T-helper 2 cell (primary cell): ENCODE measurements around the gene SYNDIG1.
A peak's percentile ranks its signal among the peaks of the same experiment; 100 is the strongest.
"Not testable (repeated sequence)": the region's sequence is repeated elsewhere in the genome, so short reads cannot be mapped to it uniquely, and the experiment has no call there.

Source experiments
- DNase-seq, 5 experiments: peaks; one replicate each; pipeline versions ENCODE4 v3.0.0 to v3.0.0-alpha.2; 2012 to 2022

Gene SYNDIG1

DNA sequence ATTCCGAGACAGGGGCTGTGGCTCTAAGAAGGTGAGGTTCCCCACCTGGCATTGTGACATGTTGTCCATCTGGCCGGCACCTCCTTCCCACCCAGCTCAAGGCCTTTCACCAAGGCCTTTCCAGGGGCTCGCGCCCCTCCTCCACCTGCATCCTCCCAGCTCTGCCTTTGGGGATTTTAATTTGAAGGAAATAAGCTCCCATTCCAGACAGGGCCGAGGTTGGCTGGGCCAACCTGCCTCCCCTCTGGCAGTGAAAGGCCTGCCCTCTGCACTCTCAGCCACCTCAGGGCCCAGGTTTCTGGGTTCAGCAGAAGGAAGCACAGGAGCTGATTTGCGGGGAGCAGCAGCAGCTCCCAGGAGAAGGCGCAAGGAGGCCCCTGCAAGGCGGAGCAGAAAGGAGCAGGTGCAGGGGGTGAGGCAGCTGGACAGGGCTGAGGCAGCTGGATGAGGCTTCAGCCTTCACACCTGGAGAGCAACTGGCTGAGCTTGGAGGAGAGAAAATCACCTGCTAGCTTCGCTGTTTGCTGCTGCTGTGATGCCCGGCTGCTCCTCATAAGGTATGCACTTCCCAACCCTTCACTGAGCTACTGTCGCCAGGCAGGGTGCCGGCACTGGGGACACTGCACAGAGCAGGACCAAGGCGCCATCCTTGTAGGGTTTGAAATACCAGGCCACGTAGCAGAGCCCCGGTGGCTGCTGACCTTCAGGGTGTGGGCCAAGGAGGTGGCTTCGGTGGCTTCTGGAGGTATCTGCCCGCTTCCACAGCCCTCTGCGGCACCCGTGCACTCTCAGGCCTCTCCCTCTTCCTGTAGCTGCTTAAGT lies 147.0 kb downstream of the SYNDIG1 start:
- no peak for DNase-seq

DNA sequence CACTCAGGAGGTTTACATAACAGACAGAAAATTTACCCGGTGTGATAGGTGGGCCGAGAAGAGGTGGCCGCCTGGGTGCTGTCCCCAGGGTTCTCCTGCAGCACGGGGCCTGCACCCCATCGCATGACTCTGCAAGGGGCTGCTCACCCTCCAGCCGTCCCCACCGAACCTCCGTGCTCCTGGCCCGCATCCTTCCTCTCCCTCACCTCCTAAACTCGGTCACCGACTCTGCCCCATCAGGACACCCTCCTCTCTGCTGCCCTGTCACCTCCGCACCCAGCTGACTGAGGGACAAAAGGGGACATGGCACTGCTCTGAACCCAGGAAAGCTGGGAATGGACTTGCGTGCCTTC lies 147.6 kb downstream of the SYNDIG1 start:
- no peak for DNase-seq

DNA sequence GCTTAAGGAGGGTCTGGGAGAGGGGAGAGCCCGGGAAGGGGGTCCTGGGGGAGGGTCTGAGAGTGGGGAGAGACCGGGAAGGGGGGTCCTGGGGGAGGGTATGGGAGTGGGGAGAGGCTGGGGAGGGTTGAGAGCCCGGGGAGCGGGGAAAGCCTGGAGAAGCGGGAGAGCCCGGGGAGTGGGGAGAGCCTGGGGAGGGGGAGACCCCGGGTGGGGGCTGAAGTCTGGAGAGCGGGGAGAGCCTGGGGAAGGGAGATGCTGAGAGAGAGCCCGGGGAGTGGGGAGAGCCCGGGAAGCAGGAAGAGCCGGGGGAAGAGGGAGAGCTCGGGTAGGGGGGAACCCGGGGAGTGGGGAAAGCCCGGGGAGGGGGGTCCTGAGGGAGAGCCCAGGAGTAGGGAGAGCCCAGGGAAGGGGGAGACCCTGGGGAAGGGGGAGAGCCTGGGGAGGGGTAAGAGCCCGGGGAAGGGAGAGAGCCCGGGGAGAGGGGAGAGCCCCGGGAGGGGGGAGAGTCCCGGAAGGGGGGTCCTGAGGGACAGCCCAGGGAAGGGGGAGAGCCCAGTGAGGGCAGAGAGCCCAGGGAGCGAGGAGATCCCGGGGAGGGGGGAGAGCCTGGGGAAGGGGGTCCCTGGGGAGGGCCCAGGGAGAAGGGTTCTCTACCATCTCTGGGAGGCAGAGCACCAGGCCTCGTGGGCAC lies 148.5 kb downstream of the SYNDIG1 start:
- no peak for DNase-seq

DNA sequence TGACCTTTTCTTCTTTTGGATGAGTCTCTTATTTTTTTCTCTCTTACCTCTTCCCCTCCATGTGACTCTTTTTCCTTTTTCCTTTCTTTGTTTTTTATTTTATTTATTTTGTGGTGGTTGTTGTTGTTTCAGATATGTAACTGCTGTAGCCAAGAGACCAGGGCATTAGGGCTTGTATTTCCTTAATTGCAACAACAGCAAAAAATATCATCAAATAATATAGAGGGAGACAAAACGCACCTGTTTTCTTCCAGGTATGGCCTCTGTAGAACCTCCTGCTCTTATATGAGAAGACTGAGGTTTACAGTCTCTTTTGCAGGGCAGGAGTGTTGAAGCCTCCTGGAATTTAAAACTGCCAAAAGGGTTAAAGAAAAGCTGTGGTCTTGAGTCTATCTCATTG lies 149.3 kb downstream of the SYNDIG1 start:
- no peak for DNase-seq

DNA sequence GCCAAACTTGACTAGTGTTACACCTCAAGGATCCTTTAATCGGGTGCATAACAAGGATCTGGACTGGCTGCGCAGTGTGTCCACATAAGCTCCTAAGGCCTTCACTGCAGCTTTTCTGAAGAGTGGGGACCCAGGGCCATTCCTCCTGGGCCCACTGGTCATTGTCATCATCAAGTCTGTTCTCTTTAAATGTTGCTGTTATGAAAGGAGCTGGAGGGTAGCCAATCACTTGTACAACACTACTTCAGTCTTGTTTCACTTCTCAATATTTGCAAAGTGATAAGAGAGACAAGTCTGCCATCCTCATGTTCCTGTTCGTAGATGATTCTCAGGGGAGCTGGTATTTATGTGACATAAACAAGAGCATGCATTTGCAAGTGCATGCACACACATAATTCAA lies 149.8 kb downstream of the SYNDIG1 start:
- no peak for DNase-seq

DNA sequence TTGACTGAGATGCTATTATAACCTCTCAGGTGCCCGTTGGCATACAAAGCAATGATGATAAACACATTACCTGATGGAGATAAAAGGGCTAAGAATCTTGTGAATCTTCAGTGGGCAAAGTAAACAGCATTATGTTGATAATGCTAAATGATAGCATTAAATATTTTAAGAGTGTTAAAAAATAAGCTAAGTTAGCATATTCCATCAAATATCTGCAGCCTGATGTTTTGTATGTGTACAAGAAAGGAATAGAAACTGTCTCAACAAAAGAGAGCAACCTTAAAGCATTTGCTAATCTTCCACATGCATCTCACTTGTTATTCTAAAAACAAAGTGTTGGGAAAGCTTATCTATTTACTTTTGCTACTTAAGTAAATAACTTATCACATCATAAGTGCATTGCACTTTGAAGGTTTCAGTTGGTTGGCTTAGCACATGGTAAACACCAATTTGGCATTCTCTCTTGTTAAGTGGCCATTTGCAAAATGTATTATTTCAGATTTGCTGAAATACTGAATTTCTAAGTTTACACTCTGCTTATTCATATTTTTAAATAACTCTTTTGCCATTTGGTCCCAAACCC lies 151.6 kb downstream of the SYNDIG1 start:
- DNase-seq, result no peak

DNA sequence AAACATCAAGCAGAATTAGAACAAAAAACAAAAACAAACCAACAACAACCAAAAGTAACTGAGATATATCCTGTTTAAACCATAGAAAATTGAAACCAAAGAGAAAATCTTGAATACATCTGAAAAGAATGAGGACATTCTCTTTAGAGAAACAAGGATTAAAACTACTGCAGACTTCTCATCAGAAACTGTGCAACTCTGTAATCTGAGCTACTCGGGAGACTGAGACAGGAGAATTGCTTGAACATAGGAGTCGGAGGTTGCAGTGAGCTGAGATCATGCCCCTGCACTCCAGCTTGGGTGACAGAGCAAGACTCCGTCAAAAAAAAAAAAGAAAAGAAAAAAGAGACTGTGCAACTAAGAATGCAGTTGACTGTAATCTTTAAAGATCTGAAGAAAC lies 153.4 kb downstream of the SYNDIG1 start:
- no peak for DNase-seq

DNA sequence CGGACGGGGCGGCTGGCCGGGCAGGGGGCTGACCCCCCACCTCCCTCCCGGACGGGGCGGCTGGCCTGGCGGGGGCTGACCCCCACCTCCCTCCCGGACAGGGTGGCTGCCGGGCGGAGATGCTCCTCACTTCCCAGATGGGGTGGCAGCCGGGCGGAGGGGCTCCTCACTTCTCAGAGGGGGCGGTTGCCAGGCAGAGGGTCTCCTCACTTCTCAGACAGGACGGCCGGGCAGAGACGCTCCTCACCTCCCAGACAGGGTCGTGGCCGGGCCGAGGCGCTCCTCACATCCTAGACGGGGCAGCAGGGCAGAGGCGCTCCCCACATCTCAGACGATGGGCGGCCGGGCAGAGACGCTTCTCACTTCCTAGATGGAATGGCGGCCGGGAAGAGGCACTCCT lies 156.7 kb downstream of the SYNDIG1 start:
- not testable (repeated sequence) for DNase-seq

DNA sequence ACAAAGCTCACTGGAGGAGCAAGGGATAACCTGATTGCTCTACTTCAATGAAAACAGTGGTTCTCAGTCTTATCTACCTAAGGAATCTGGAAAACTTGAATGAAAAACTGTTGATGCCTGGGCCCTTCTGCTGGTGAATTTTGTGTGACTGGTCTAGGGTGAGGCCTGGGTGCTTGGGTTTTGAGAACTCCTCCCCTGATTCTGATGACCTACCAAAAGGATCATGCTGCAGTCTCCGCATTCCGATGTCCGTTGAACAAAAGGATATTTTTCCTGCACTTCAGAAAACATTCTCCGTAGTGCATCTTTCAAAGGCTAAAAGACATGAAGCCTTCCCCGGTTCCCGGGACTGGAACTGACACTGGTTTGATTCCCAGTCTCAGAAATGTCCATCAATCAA lies 157.9 kb downstream of the SYNDIG1 start:
- no peak for DNase-seq

DNA sequence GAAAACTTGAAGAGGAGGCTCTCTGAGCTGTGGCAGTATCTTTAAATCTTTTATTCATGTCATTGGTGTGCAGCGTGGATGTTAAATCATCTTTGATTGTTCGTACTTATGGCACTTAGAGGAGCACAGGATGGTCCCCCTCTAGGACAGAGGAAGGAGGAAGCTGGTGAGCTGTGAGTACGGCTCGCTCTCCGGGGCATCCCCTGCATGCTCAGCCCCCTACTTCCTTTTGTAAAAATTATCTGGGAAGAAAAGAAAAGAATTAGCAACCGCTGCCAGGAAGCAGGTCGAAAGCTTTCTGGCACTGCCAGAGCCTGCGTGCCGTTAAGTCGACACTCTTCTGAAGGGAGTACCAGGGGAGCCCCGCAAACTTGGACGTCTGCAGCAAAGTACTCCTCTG lies 158.5 kb downstream of the SYNDIG1 start:
- no peak for DNase-seq

DNA sequence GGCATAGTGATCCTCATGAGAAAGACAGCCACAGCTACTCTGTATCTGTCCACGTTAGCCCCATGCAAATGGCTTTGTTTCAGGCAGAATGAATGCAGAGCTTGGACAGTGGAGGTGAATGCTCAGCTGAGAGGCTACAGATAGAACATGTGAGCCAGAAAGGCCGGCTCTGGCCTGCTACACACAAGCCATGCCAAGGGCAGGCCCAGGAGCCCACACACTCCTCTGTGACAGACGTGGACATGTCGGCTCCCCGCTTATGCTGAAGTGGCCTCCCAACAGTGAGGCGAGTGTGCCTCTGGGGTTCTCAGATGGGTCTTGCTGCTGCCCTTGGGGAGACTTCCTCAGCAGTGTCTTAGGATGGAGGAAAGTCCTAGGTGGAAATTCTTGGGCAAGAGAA lies 159.6 kb downstream of the SYNDIG1 start:
- no peak for DNase-seq

DNA sequence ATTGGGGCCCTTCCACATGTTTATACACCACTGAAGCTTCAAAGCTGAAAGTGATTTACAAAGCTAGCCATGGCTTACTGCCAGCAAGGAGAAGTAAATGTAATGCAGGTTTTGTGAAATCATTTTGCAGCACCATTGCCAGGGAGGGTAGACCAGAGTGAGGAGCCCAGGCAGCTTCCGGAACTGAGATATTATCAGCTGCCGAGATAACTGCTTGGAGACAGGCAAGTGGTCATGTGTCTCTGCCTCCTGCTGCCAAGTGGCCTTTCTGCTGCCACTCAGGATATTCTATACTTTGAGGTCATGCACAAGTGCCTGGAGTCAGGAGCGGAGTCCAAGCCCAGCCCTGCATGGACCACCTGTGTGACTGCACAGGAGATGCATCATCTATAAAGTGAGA lies 160.2 kb downstream of the SYNDIG1 start:
- peak in 1 of 5 experiments; percentile 65 for DNase-seq

DNA sequence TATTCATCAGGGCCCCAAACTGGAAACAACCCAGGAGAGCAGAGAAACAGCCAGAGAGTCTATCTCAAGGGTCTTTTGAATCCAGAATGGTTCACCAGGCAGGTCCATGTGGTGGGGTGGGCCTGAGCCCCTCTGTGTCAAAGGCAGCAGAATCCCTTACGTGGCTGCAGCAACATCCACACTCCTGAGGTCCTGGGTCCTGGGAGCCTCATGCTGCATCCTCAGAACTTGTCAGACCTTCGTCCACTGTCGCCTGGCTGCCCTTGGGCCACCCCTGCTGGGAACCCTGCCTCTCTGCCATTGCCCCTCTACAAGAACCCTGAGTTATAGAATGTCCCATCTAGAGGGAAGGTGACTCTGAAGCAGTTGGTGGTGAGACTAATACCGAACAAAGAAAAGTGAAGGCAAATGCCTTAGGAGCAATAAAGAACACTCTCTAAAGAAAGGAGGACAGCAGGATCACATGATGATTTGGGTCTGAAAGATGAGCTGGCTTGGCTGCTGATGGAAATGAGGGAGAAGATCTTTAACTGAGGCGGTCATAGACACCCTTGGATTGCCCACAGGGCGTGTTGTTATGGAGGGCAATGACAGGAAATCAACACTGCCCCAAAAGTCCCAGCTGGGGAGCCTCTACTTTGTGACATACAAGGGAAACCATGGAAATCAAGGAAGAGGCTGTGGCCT lies 161.2 kb downstream of the SYNDIG1 start:
- DNase-seq, result no peak

DNA sequence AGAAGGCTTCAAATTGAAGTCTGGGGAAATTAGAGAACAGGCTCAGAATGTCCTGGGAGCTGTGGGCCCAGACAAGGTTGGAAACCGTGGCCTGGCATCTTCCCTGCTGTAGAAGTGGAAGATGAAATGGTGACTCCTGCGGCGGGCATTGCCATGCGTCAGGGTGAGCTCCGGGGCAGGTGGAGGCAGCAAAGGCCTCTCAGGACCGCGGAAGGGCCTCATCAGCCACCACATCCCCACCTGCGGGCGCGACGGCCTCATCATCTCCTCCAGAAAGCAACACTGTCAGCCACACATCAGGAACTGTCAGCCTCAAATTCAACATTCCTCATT lies 161.7 kb downstream of the SYNDIG1 start:
- no peak for DNase-seq

DNA sequence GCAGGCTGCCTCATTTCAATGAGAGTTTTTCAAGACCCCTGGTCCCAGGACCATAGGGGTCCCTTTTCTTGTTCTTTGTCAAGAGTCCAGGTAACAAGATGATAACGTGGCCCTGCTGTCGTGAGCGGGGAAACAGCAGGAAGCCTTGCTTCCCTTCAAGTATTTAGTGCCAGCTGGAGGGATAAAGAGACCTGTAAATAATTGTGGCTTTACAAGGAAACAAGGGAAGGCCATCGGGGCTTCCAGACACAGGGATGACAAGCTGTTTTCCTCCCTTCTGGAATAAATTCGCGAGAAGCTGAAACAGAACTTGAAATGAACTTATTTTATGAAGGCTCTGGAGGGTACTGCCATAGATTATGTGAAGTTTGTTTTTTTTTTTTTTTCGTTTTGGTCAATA lies 163.2 kb downstream of the SYNDIG1 start:
- DNase-seq, result no peak

DNA sequence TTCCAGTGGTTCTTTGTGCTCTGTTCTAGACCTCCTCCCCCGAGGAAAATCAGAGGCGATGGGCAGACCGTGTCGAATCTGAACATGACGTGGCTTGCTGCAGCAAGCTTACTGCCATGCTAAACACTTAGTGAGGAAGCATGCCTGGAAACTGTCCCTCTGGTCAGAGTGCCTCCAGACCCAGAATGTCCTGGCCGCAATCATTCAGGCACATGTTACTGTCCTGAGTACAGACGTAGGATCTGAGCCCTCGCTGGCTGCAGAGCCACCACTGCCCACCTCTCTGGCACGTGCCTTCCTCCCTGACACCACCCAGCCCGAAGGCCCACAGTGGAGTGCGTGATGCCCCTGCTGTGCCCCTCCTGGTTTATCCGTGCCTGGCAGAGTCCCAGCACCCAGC lies 163.6 kb downstream of the SYNDIG1 start:
- no peak for DNase-seq

DNA sequence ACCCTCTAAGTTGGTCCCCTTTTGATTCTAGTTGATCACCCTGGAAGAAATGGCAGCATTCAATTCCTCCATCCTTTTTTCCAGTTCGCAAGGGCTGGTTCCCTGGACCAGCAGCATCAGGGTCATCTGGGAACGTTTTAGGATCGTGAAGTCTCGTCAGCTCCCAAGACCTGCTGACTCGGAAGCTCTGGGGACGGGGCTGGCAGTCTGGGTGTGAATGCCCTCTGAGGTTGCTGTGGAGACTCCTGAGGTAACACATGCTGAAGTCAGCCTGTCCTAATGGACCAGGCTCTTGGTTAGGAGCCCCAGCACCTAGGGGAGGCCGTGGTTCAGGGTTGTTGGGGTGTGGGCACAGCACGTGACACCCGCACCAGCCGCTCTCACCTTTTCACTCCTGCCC lies 164.1 kb downstream of the SYNDIG1 start:
- DNase-seq, result no peak

DNA sequence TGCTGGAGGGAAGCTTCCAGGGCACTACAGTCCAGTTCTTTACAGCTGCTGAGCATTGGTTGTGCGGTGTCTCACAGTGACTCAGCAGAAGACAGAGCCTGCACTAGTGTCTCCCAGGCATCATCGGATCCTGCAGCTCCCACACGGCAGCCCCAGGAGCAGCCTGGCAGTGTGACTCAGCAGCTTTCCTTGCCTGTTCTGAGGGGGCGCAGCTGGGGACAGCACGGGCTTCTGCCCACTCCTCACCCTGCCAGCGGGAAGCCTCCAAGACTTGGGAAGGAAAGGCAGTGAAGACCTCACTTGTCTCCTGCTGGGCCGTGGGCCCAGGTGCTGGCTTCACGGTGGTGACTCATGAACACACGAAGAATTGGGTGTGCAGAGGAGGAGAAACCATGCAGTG lies 165.4 kb downstream of the SYNDIG1 start:
- no peak for DNase-seq

DNA sequence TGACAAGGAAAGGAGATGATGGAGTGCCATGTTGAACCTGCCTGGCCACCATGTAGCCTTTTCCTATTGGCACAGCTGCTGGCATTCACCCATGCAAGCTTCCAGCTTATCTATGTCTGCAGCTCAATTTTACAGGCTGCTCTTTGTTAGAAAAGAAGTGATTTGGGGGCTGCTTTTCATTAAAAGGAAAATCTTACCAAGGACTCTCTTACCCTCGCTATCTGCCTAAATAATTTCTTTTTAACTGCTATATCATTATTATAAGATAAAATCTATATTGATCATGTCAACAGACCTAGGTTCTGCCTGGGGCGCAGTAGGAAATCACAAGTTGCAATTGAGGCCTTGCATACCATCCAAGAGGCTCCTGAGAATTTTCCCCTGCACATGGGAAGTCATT lies 167.2 kb downstream of the SYNDIG1 start:
- DNase-seq, result no peak

DNA sequence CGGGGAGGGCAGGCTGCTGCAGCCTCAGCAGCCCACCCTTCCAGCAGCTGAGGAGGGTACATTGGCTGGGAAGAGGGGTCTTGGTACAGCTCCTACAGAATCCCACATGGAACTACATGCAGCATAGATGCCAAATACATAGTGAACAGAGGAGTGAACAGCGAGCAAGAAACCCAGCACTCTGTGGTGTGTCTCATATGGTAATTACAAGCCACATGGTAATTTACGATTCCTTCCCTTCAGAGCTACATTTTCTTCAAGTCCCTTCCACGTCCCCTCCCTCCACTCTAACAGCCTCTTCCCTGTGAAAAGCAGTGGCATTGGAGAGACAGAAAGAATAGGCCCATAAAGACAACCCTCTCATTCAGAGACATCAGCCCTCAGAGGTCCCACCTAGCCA lies 167.7 kb downstream of the SYNDIG1 start:
- no peak for DNase-seq

DNA sequence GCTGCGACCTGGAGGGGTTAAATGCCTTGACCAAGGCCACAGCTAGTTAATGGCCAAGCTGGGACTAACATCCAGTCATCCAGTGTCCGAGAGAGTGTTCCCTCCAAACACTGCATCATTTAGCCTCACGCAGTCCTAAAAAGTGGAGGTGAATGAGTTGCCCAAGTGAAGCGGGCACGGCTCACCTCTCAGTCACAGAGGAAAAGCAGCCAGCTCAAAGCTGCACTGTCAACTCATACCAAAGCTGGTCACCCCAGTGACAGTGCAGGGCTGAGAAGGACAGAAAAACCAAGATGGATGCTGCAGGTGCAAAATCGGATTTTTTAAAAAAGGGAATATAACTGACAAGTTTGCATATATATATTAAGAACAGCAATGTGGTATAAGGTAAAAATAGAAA lies 168.5 kb downstream of the SYNDIG1 start:
- DNase-seq, result no peak

DNA sequence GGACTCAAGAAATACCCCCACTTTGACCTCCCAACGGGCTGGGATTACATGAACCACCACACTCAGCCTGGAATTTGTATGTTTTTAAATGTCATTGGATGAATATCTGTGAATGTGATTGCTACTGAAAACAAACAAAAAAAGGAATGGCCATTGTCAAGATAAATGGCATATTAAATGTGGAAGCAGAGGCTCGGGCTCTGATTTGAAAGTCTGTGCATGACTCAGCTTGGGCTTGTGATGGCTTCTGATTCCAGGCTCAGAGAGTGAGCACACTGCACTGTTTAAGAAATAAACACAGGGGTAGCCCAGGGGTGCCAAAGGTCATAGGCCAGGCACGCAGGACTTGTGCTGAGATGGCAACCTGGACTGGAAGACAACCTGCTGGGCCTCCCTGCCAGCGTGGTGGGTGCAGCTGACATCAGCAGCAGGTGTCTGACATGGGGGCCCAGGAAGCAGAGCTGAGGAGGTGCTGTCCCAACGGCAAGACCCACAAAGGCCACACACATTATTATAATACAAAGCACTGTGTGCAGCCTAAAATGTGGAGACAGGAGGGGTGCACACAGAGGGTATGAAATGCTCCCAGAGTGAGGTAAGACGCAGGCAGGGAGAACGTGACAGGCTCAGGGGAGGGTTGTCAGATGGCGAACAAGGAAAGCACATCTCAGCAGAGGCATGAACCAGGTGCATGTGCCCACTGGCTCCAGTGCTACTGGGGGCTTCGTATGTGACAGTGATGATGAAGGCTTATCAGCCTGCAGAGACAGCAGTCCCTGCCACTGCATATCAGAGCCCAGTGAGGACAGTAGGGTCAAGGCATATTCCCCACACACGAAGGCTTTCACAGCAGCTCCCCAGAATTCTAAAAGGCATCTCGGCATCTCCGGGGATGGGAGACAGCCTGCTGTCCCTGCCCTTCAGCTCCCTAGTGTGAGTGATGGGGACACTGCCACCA lies 169.4 kb downstream of the SYNDIG1 start:
- no peak for DNase-seq

DNA sequence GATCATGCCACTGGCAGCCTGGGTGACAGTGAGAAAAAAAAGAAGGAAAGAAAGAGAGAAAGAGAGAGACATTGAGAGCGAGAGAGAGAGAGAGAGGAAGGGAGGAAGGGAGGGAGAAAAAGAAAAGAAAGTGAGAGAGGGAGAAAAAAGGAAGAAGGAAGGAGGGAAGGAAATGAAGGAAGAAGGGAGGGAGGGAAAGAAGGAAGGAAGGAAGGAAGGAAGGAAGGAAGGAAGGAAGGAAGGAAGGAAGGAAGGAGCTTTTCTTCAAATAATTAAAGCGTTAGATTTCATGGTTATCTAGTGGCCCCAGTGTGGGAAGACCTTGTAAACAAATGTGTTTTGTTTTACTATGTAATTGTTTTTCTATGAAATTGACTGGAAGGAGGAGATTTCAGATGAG lies 170.8 kb downstream of the SYNDIG1 start:
- DNase-seq, result no peak
